Measurements from ENCODE around the gene NMNAT3.

The NMNAT3 gene

DNA sequence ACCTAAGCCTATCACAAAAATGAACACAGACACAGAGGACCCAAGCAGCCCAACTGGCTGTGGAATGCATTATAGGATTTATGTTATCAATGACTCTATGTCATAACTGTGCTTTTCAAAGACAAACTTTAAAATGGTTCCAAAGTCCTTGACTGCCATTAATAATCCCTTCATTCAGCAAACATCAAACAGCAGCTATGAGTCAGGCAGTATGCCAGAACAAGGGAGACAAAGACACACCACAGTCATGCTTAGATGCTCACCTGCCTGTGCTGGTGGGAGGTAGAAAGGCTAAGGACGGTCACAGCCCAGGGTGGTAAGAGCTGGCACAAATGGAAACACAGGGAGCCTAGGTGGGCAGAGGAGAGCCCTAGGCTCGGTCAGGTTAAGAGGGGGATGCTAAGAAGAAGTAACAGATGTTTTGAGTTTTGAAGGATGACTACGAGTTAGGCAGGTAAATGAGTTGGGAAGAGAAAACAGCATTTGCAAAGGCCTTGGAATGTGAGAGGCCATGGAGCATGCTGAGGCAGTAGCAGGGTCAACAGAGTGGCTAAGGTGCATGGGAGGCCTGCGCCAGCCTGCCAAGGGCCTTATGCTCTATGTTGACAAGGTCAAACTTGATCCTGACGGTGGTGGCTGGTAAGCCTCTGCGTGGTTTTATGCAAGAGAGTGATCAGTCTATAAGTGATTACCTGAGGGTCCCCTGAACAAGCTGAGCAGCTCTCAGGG, 23.0 kb downstream of the NMNAT3 start:
- H3K4me1 ChIP-seq (ENCODE audit: insufficient read depth, low read length, poor library complexity, severe bottlenecking) = no peaks in the 10 kb centered on the region
- H3K27me3 ChIP-seq (ENCODE audit: insufficient read depth, low read length, poor library complexity, severe bottlenecking) = no peaks in the 10 kb centered on the region
- no peaks in the 10 kb centered on the region for H3K9me3 ChIP-seq (ENCODE audit: insufficient read depth, low read depth, low read length)
- H2AFZ ChIP-seq (ENCODE audit: low read length) = no peak overlapping the region
- no peaks in the 10 kb centered on the region for H3K36me3 ChIP-seq (ENCODE audit: insufficient read depth, low read length)
- no peaks in the 10 kb centered on the region for H4K20me1 ChIP-seq (ENCODE audit: insufficient read depth, low read length, poor library complexity, severe bottlenecking)
- H3K4me3 ChIP-seq (ENCODE audit: low read length, poor library complexity, severe bottlenecking) = no peak overlapping the region
- H3K4me2 ChIP-seq (ENCODE audit: low read depth, low read length, poor library complexity, severe bottlenecking) = no peak overlapping the region
- H3K9me2 ChIP-seq (replicated peaks; ENCODE audit: low read depth, low read length) = no peaks in the 10 kb centered on the region
- no peaks in the 10 kb centered on the region for H3F3A ChIP-seq (ENCODE audit: low read depth)
- TF ChIP-seq, protein P1, sequence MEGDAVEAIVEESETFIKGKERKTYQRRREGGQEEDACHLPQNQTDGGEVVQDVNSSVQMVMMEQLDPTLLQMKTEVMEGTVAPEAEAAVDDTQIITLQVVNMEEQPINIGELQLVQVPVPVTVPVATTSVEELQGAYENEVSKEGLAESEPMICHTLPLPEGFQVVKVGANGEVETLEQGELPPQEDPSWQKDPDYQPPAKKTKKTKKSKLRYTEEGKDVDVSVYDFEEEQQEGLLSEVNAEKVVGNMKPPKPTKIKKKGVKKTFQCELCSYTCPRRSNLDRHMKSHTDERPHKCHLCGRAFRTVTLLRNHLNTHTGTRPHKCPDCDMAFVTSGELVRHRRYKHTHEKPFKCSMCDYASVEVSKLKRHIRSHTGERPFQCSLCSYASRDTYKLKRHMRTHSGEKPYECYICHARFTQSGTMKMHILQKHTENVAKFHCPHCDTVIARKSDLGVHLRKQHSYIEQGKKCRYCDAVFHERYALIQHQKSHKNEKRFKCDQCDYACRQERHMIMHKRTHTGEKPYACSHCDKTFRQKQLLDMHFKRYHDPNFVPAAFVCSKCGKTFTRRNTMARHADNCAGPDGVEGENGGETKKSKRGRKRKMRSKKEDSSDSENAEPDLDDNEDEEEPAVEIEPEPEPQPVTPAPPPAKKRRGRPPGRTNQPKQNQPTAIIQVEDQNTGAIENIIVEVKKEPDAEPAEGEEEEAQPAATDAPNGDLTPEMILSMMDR (conservative IDR thresholded peaks at IDR 0.05; ENCODE audit: low read length) = no peak
- no peak for TF ChIP-seq EZH2phosphoT487 (IDR thresholded peaks at IDR 0.05; ENCODE audit: borderline replicate concordance)
- H3K9ac ChIP-seq (ENCODE audit: low read depth, low read length, poor library complexity, severe bottlenecking) = no peak overlapping the region
- no peaks in the 10 kb centered on the region for H3K79me2 ChIP-seq (ENCODE audit: insufficient read depth, low read length)

DNA sequence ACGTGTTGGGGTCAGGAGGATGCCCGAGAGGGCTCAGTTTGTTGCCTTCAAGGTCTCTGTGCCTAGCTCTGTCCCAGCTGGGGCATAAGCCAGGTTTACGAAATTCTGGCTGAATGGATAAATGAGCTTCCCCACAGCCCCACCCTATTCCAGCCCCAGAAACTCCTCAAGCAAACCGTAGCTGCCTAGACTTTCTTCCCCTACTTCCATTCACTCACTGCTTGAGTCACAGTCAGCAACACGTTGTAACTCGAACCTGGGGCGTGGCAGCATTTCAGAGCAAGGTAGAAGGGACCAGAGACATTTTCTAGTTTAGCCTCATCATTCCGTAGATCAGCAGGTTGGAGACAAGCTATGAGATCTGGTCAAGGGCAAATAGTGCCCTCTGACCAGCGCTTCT, 24.2 kb downstream of the NMNAT3 start:
- TF ChIP-seq EZH2phosphoT487 (IDR thresholded peaks at IDR 0.05; ENCODE audit: borderline replicate concordance) = no peak
- H4K20me1 ChIP-seq (ENCODE audit: insufficient read depth, low read length, poor library complexity, severe bottlenecking) = no peaks in the 10 kb centered on the region
- H3K4me3 ChIP-seq (ENCODE audit: low read length, poor library complexity, severe bottlenecking) = no peak overlapping the region
- H3K79me2 ChIP-seq (ENCODE audit: insufficient read depth, low read length) = no peaks in the 10 kb centered on the region
- no peak overlapping the region for H2AFZ ChIP-seq (ENCODE audit: low read length)
- no peaks in the 10 kb centered on the region for H3K4me1 ChIP-seq (ENCODE audit: insufficient read depth, low read length, poor library complexity, severe bottlenecking)
- no peaks in the 10 kb centered on the region for H3K36me3 ChIP-seq (ENCODE audit: insufficient read depth, low read length)
- no peak overlapping the region for H3K9ac ChIP-seq (ENCODE audit: low read depth, low read length, poor library complexity, severe bottlenecking)
- H3K9me2 ChIP-seq (replicated peaks; ENCODE audit: low read depth, low read length) = no peaks in the 10 kb centered on the region
- no peaks in the 10 kb centered on the region for H3K27me3 ChIP-seq (ENCODE audit: insufficient read depth, low read length, poor library complexity, severe bottlenecking)
- no peak overlapping the region for H3K4me2 ChIP-seq (ENCODE audit: low read depth, low read length, poor library complexity, severe bottlenecking)
- H3K9me3 ChIP-seq (ENCODE audit: insufficient read depth, low read depth, low read length) = no peaks in the 10 kb centered on the region
- no peaks in the 10 kb centered on the region for H3F3A ChIP-seq (ENCODE audit: low read depth)

DNA sequence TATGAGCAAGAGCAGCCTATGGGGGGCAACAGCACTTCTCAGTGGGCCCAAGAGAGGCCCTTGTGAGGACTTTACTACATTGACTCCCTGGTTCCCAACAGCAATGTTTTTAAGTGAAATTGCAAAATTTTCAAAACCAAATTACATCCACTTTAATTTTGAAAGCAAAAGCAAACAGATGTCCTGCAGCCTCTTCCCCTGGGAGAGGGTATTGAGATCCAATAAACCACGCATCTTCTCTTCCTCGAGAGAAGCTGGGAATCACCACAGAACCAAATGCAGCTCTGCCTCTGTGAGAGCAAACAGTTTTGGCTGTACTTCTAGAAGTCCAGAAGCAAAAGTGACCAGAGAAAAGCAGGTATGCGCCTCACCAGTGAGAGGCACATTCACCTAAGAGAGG, 25.2 kb downstream of the NMNAT3 start:
- no peak overlapping the region for H3K4me3 ChIP-seq (ENCODE audit: low read length, poor library complexity, severe bottlenecking)
- H2AFZ ChIP-seq (ENCODE audit: low read length) = no peak overlapping the region
- H3K27me3 ChIP-seq (ENCODE audit: insufficient read depth, low read length, poor library complexity, severe bottlenecking) = no peaks in the 10 kb centered on the region
- no peaks in the 10 kb centered on the region for H3F3A ChIP-seq (ENCODE audit: low read depth)
- no peak overlapping the region for H3K9ac ChIP-seq (ENCODE audit: low read depth, low read length, poor library complexity, severe bottlenecking)
- no peaks in the 10 kb centered on the region for H4K20me1 ChIP-seq (ENCODE audit: insufficient read depth, low read length, poor library complexity, severe bottlenecking)
- no peaks in the 10 kb centered on the region for H3K9me3 ChIP-seq (ENCODE audit: insufficient read depth, low read depth, low read length)
- no peaks in the 10 kb centered on the region for H3K36me3 ChIP-seq (ENCODE audit: insufficient read depth, low read length)
- TF ChIP-seq, protein P1 (conservative IDR thresholded peaks at IDR 0.05; ENCODE audit: low read length) = no peak
- TF ChIP-seq EZH2phosphoT487 (IDR thresholded peaks at IDR 0.05; ENCODE audit: borderline replicate concordance) = no peak
- H3K79me2 ChIP-seq (ENCODE audit: insufficient read depth, low read length) = no peaks in the 10 kb centered on the region
- H3K4me2 ChIP-seq (ENCODE audit: low read depth, low read length, poor library complexity, severe bottlenecking) = no peak overlapping the region
- H3K9me2 ChIP-seq (replicated peaks; ENCODE audit: low read depth, low read length) = no peaks in the 10 kb centered on the region
- H3K4me1 ChIP-seq (ENCODE audit: insufficient read depth, low read length, poor library complexity, severe bottlenecking) = no peaks in the 10 kb centered on the region

Measured in Loucy (cell line).